ENCODE measurements around the gene PRSS12. TPM values are rescaled to one million over a fixed set of nuclear protein-coding genes. Genes with fewer than 3 reads are reported as not detected.

The PRSS12 gene
- total and polyA plus RNA-seq, 8 donors: 5.5 to 12.9 (median 7.7) TPM

DNA sequence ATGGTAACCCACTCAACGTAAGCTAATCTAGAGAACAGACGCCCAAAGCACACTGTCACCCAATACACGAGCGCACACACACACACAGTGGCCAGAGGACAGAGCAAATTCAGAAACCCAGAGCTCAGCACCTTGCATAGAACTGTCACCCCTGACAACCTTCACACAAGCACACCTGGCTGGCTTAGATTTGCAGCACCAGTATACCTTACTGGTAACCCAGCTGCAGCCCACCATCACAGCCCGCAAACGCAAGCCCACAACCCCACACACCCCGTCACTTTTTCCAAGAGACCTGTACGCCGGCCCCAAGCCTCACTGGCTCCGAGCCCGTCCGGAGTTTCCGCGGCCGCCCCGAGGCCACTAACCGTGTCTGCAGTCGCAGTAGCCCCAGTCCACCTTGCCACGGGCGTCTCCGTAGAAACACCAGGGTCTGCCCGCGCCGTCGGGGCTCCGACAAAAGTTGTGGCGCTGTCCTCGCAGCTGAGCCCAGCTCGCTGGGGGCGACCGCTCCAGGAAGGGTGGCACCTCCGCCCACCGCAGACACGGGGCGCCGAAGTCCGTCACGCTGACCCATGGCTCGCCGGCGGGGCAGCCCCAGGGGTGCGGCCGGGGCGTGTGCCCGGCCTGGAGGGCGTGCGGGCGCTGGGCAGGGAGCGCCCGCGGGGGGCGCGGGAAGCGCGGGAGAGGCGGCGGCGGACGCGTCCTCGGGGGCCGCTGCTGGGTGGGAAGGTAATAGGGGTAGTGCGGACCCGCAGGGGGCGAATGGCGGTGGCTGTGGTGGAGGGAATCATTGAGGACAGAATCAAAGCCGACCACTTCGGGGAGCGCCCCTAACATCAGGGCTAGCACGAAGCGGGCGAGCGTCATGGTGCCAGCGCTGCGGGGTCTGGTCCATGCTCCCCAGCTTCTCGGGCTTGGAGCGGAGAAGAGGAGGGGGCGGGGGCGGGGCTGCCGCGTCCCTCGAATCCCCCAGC is 664 bp downstream of the PRSS12 start:
- ATAC-seq: peak; percentile 59 to 75 (median 72)
- TF ChIP-seq, protein P1, sequence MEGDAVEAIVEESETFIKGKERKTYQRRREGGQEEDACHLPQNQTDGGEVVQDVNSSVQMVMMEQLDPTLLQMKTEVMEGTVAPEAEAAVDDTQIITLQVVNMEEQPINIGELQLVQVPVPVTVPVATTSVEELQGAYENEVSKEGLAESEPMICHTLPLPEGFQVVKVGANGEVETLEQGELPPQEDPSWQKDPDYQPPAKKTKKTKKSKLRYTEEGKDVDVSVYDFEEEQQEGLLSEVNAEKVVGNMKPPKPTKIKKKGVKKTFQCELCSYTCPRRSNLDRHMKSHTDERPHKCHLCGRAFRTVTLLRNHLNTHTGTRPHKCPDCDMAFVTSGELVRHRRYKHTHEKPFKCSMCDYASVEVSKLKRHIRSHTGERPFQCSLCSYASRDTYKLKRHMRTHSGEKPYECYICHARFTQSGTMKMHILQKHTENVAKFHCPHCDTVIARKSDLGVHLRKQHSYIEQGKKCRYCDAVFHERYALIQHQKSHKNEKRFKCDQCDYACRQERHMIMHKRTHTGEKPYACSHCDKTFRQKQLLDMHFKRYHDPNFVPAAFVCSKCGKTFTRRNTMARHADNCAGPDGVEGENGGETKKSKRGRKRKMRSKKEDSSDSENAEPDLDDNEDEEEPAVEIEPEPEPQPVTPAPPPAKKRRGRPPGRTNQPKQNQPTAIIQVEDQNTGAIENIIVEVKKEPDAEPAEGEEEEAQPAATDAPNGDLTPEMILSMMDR (IDR thresholded peaks at IDR 0.05): no peak
- Histone ChIP-seq H3K27ac (peak overlapping the region; percentile 56 to 77 (median 73)), H3K36me3 (no peaks in the 10 kb centered on the region), H3K4me3 (peak overlapping the region; percentile 54 to 80 (median 58)), H3K4me1 (peaks cover 0 to 13% (median 0%) of the 10 kb centered on the region in 3 donors), H3K27me3 (no peaks in the 10 kb centered on the region), H3K9me3 (no peaks in the 10 kb centered on the region)
- intact Hi-C loops (cut with DNase I): no loop called here
- WGBS, 2 donors: 1 to 2% methylated on average over 60 to 82 of the region's 82 CpGs
- FAIRE-seq: no peak
- peak; percentile 65 to 89 (median 73) for DNase-seq

DNA sequence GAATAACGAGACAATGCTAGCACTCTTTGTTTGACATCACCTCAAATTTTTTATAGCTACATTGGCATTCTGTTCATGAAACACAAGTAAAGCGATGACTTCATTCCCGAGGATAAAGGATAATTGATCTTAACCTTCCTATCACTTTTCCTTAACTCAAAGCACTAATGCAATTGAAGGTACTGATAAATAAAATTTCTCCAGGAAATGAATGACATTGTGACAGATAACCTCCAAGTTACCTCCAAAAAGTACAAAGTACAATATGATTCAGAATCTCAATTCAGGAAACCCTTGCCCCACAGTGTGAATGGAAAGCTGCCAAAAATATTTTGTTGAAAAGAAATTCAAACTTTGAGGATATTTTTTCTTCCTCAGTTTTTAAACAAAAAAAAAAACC is 1.8 kb downstream of the PRSS12 start:
- 22 to 29% methylated on average over 3 of the region's 3 CpGs for WGBS, 2 donors
- peak overlapping the region in 1 of 4 donors; percentile 80 for H3K4me3 ChIP-seq
- intact Hi-C loops (cut with DNase I): no loop called here
- peak overlapping the region in 2 of 4 donors; percentile 71 to 77 for H3K27ac ChIP-seq
- FAIRE-seq: no peak
- TF ChIP-seq, protein P1 (IDR thresholded peaks at IDR 0.05): no peak
- no peak for ATAC-seq
- H3K4me1 ChIP-seq: peaks cover 0 to 13% (median 0%) of the 10 kb centered on the region in 3 donors
- no peaks in the 10 kb centered on the region for H3K36me3 ChIP-seq
- DNase-seq: no peak
- H3K9me3 ChIP-seq: no peaks in the 10 kb centered on the region
- no peaks in the 10 kb centered on the region for H3K27me3 ChIP-seq

DNA sequence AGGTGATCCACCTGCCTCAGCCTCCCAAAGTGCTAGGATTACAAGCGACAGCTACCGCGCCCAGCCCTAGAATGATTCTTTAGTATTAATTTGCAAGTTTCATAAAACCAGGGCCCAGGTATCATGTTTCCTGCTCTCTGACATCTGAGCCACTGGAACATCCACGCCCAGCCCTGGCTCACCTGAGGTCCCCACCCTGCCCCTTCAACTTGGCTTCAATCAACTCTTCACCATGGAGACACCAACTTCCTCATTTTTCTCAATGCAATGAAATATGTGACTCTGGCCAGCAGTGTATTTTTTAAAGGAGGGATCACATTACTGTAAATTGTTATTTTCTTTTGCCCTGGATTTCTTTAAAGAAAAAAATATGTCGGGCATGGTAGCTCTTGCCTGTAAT is 3.9 kb downstream of the PRSS12 start:
- FAIRE-seq: no peak
- intact Hi-C loops (cut with DNase I): loop anchor here in 2 of 3 donors (10.0 kb wide), 1 partner anchor 64 kb away; no protein-coding TSS in a partner anchor
- WGBS, 2 donors: 94 to 96% methylated on average over 5 of the region's 5 CpGs
- Histone ChIP-seq H3K9me3 (no peaks in the 10 kb centered on the region), H3K27me3 (no peaks in the 10 kb centered on the region), H3K36me3 (no peaks in the 10 kb centered on the region), H3K4me3 (no peak overlapping the region), H3K4me1 (peaks cover 0 to 19% (median 0%) of the 10 kb centered on the region in 3 donors), H3K27ac (no peak overlapping the region)
- DNase-seq: no peak
- TF ChIP-seq, protein P1 (IDR thresholded peaks at IDR 0.05): no peak
- ATAC-seq: no peak

DNA sequence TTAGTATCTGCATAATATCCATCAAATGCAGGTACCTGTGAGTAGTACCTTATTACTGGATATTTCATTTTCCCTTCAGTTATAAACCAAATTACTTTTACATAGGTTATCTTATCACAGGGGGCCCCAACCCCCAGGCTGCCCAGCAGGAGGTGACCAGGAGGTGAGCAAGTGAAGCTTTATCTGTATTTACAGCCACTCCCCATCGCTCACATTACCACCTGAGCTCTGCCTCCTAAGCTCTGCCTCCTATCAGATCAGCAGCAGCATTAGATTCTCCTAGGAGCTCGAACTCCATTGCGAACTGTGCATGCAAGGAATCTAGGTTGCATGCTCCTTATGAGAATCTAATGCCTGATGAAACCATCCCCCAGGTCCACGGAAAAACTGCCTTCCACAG is 6.3 kb downstream of the PRSS12 start:
- Histone ChIP-seq H3K4me3 (no peak overlapping the region), H3K4me1 (peaks cover 0 to 15% (median 0%) of the 10 kb centered on the region in 3 donors), H3K27me3 (no peaks in the 10 kb centered on the region), H3K9me3 (no peaks in the 10 kb centered on the region), H3K27ac (no peak overlapping the region), H3K36me3 (no peaks in the 10 kb centered on the region)
- FAIRE-seq (no peak), DNase-seq (no peak), ATAC-seq (no peak)
- intact Hi-C loops (cut with DNase I): loop anchor here in 2 of 3 donors (10.0 kb wide), 1 partner anchor 62 kb away; no protein-coding TSS in a partner anchor
- TF ChIP-seq, protein P1 (IDR thresholded peaks at IDR 0.05): no peak
- WGBS, 2 donors: 55 to 58% methylated on average over 4 of the region's 4 CpGs

All from pancreas (tissue), 10 donors.